K562 (cell line): ENCODE results near the gene EPB41L2. TPM values are rescaled to one million over a fixed set of nuclear protein-coding genes. Genes with fewer than 3 reads are reported as not detected.

Experiments
- ATAC-seq: fragments of 200-7000 bp; cut with Tn5 transposase; 3 replicates; pipeline ENCODE4 v1.9.1; 2020; ENCODE audit warnings: moderate library complexity
- BruUV-seq: library from RNA; stranded (reverse); fragments of 400-500 nt; replicated peaks from 2 replicates; lab custom pipeline; 2021; lab: Mats Ljungman, UMichigan
- CTCF ChIA-PET: fragments of 300-600 bp; formaldehyde crosslinking; extraction: SDS; loops from one replicate; lab custom pipeline; 2021; ENCODE audit warnings: low intra/inter-chr PET ratio; lab: Yijun Ruan, JAX
- POLR2A ChIA-PET: fragments of 300-600, 350-650 bp; sonication (Branson Sonifier 250); formaldehyde crosslinking; extraction: SDS; loops from one replicate; lab custom pipeline; 2021; ENCODE audit warnings: antibody characterized with exemption, inconsistent platforms; lab: Yijun Ruan, JAX
- DNase-seq, 4 experiments: peaks; one replicate each; pipeline versions ENCODE4 v3.0.0 to v3.0.0-alpha.2; 2011 to 2018; ENCODE audit warnings: low spot score in 3 of 4, mixed read lengths in 3 of 4; ENCODE audit errors: extremely low read depth in 1 of 4
- FAIRE-seq: peaks from 2 replicates; lab custom pipeline; 2011; peaks lifted over from hg19 to GRCh38; lab: Jason Lieb, UNC
- H2AFZ ChIP-seq: 2 replicates; pipeline ENCODE4 v1.6.0; 2011; ENCODE audit warnings: low read depth, low read length, control low read depth, inconsistent platforms
- H3K27ac ChIP-seq: fragments of 200-600 bp; 3 replicates; pipeline ENCODE4 v1.8.0; 2011; ENCODE audit warnings: low read depth, mild to moderate bottlenecking, control low read depth, inconsistent platforms, low read length, moderate library complexity, mixed read lengths; ENCODE audit errors: extremely low read depth
- H3K27me3 ChIP-seq, 2 experiments: fragments of 300-600 bp in 1 of 2; 2 replicates in 1 of 2; 3 replicates in 1 of 2; pipeline versions ENCODE4 v1.6.0 to v1.8.0; 2011; ENCODE audit warnings: inconsistent platforms in 2 of 2, low read length in 2 of 2, mild to moderate bottlenecking in 1 of 2, mixed read lengths in 1 of 2, moderate library complexity in 1 of 2; ENCODE audit not compliant: control insufficient read depth in 2 of 2, insufficient read depth in 2 of 2
- H3K36me3 ChIP-seq: fragments of 300-600 bp; 3 replicates; pipeline ENCODE4 v1.8.0; 2011; ENCODE audit warnings: mild to moderate bottlenecking, low read length, inconsistent platforms; ENCODE audit not compliant: control insufficient read depth, insufficient read depth
- H3K4me1 ChIP-seq, 2 experiments: fragments of 200-600 bp in 1 of 2; replicated peaks in 1 of 2; 2 replicates in 1 of 2; 3 replicates in 1 of 2; pipeline versions ENCODE4 v1.5.1 to v1.8.0; 2011; ENCODE audit warnings: inconsistent platforms in 2 of 2, low read length in 2 of 2, mild to moderate bottlenecking in 1 of 2, mixed read lengths in 1 of 2, moderate library complexity in 1 of 2; ENCODE audit not compliant: control insufficient read depth in 2 of 2, insufficient read depth in 2 of 2
- H3K4me2 ChIP-seq: 2 replicates; pipeline ENCODE4 v1.6.1; 2011; ENCODE audit warnings: low read length, control low read depth, inconsistent platforms, mixed read lengths; ENCODE audit not compliant: insufficient read depth
- H3K4me3 ChIP-seq: fragments of 200-600 bp; sonication (generic), shearing (Covaris generic); 2 replicates; pipeline ENCODE4 v1.5.1; 2016; ENCODE audit warnings: control low read depth, inconsistent platforms
- H3K79me2 ChIP-seq: fragments of 200-600 bp; 3 replicates; pipeline ENCODE4 v1.8.0; 2011; ENCODE audit warnings: low read length, inconsistent platforms; ENCODE audit not compliant: control insufficient read depth, insufficient read depth
- H3K9ac ChIP-seq, 2 experiments: 2 replicates each; pipeline versions ENCODE4 v1.6.0 to v1.6.1; 2011; ENCODE audit warnings: low read depth in 2 of 2, low read length in 2 of 2, control low read depth in 1 of 2, inconsistent platforms in 1 of 2, mild to moderate bottlenecking in 1 of 2, mixed read lengths in 1 of 2; ENCODE audit not compliant: insufficient read depth in 1 of 2
- H3K9me1 ChIP-seq: one replicate; pipeline ENCODE4 v1.6.0; 2011; ENCODE audit warnings: inconsistent platforms, mild to moderate bottlenecking, low read length, moderate library complexity; ENCODE audit not compliant: control insufficient read depth, insufficient read depth
- H3K9me3 ChIP-seq: replicated peaks from 2 replicates; pipeline ENCODE4 v1.5.1; 2011; ENCODE audit warnings: low read depth, low read length, inconsistent platforms; ENCODE audit not compliant: control insufficient read depth, insufficient read depth
- H4K20me1 ChIP-seq: replicated peaks from 2 replicates; pipeline ENCODE4 v1.6.1; 2011; ENCODE audit warnings: low read length, inconsistent platforms, mixed read lengths; ENCODE audit not compliant: control insufficient read depth, insufficient read depth
- BRD4 ChIP-seq: fragments of 200-600 bp; sonication (generic); IDR thresholded peaks from 2 replicates; pipeline ENCODE4 v1.6.1; 2017; ENCODE audit warnings: inconsistent platforms
- CBX8 ChIP-seq: fragments of 200-600 bp; sonication (generic); IDR thresholded peaks from 2 replicates; pipeline ENCODE4 v1.6.1; 2012; ENCODE audit warnings: borderline replicate concordance, mixed run types, low read depth, mild to moderate bottlenecking, moderate library complexity, mixed read lengths, low read length, control low read depth, inconsistent platforms; ENCODE audit not compliant: poor library complexity, severe bottlenecking; ENCODE audit errors: extremely low read depth
- GATAD2B ChIP-seq: fragments of 450-650 bp; IDR thresholded peaks from 2 replicates; pipeline ENCODE4 v1.6.1; 2017; ENCODE audit warnings: mild to moderate bottlenecking, borderline replicate concordance
- ILF3 ChIP-seq: fragments of 450-650 bp; IDR thresholded peaks from 2 replicates; pipeline ENCODE4 v1.6.1; 2018; ENCODE audit warnings: antibody characterized with exemption, mild to moderate bottlenecking, moderate library complexity, borderline replicate concordance
- ILK ChIP-seq: fragments of 450-650 bp; IDR thresholded peaks from 2 replicates; pipeline ENCODE4 v1.6.1; 2016; ENCODE audit warnings: missing genetic modification characterization, low read depth, mild to moderate bottlenecking, missing compliant biosample characterization, moderate library complexity, borderline replicate concordance
- MNT ChIP-seq, 2 experiments: fragments of 450-650 bp; conservative IDR thresholded peaks; 2 replicates each; pipeline ENCODE4 v1.6.1; 2017; ENCODE audit warnings: mild to moderate bottlenecking in 2 of 2, moderate library complexity in 2 of 2
- NR2C1 ChIP-seq, 2 experiments: fragments of 450-650 bp; IDR thresholded peaks; 2 replicates each; pipeline ENCODE4 v1.6.1; 2017; ENCODE audit warnings: mild to moderate bottlenecking in 2 of 2, antibody characterized with exemption in 1 of 2, inconsistent platforms in 1 of 2, missing compliant biosample characterization in 1 of 2, missing genetic modification characterization in 1 of 2
- PML ChIP-seq: IDR thresholded peaks from 2 replicates; pipeline ENCODE4 v1.6.1; 2012; ENCODE audit warnings: low read length, inconsistent platforms
- RBFOX2 ChIP-seq: fragments of 200-400 bp; formaldehyde crosslinking; IDR thresholded peaks from 2 replicates; pipeline ENCODE4 v1.6.1; 2017; ENCODE audit warnings: low read depth, mild to moderate bottlenecking, low read length, moderate library complexity
- TFAM ChIP-seq: fragments of 250-450 bp; sonication (Bioruptor Pico); conservative IDR thresholded peaks from 2 replicates; pipeline ENCODE4 v1.5.0; 2021; ENCODE audit warnings: mild to moderate bottlenecking, moderate library complexity
- TRIM24 ChIP-seq, 2 experiments: fragments of 450-650 bp; IDR thresholded peaks; 2 replicates each; pipeline ENCODE4 v1.6.1; 2016
- ZNF280B ChIP-seq: fragments of 250-450 bp; sonication (Bioruptor Pico); IDR thresholded peaks from 2 replicates; pipeline ENCODE4 v1.5.1; 2021; ENCODE audit warnings: mild to moderate bottlenecking
- WGBS: fragments of 100-300 bp; shearing (Covaris generic); methylation state at CpG from one replicate; pipeline ENCODE4 v1.1.6; 2016; ENCODE audit warnings: low coverage, mixed read lengths; ENCODE audit not compliant: insufficient coverage; ENCODE audit errors: missing lambda C conversion rate; 5-methylcytosine and 5-hydroxymethylcytosine counted together
- in situ Hi-C: fragments of 300-500 bp; cut with MboI; formaldehyde crosslinking; loops from 4 replicates; pipeline ENCODE4 v1.15.0; 2018; ENCODE audit warnings: inconsistent platforms, mixed read lengths
- intact Hi-C: fragments of 100-400 bp; cut with micrococcal nuclease; formaldehyde crosslinking; loops from 2 replicates; pipeline ENCODE4 v1.14.2; 2022
- polyA plus RNA-seq, 8 experiments: library from polyadenylated mRNA; depleted of rRNA in 4 of 8; stranded (reverse) in 5 of 8; unstranded in 3 of 8; fragments of >200 nt; fragmentation: Nextera tagmentation in 2 of 8; fragmentation: Illumina TruSeq in 1 of 8; extraction: Ambion mirVana in 2 of 8; extraction: Trizol in 1 of 8; gene quantifications; 2 replicates each; pipeline versions ENCODE4 v1.2.1 to v1.2.3, GENCODE V29; 2011 to 2014; ENCODE audit warnings: inconsistent platforms in 1 of 8, missing spikeins in 1 of 8
- total RNA-seq, 7 experiments: library from RNA; depleted of rRNA in 6 of 7; stranded (reverse); fragments of >200 nt in 6 of 7; fragmentation: Illumina TruSeq in 2 of 7; extraction: Trizol in 2 of 7; gene quantifications; 2 replicates each; pipeline versions ENCODE4 v1.2.1 to v1.2.3, GENCODE V29; 2011 to 2021; ENCODE audit warnings: low replicate concordance in 1 of 7

Gene EPB41L2
- total and polyA plus RNA-seq, 9 of the 15 experiments (the other 6 are each of a cell fraction or from before 2014, with no cell fraction given), result 5.1 to 53.6 (median 25.0) TPM

GRCh38 chr6:130934848-130935585 lies 128.0 kb downstream of the EPB41L2 start:
- CTCF ChIA-PET, result no interaction called here
- Histone ChIP-seq H3K9me3 (no peaks in the 10 kb centered on the region), H3K4me3 (no peak overlapping the region), H3K4me2 (no peak overlapping the region)
- intact Hi-C loops, result no loop called here
- TF ChIP-seq ILK (tag) (no peak), TFAM (CRISPR knock-in tag) (no peak)
- TF ChIP-seq, all 486 proteins: peak for 0
- H2AFZ ChIP-seq, result no peak overlapping the region
- H3K36me3 ChIP-seq, result no peaks in the 10 kb centered on the region
- H3K27me3 ChIP-seq, result no peaks in the 10 kb centered on the region
- H4K20me1 ChIP-seq, result no peaks in the 10 kb centered on the region
- no peak for DNase-seq
- H3K9me1 ChIP-seq, result no peaks in the 10 kb centered on the region
- 17% methylated on average over 4 of the region's 4 CpGs for WGBS
- no peaks in the 10 kb centered on the region; a peak in 1 of 5 replicates for H3K4me1 ChIP-seq
- BruUV-seq, result no TSS peak
- in situ Hi-C loops, result no loop called here
- no peak for FAIRE-seq
- POLR2A ChIA-PET, result no interaction called here
- H3K27ac ChIP-seq, result no peak overlapping the region
- no peak overlapping the region for H3K9ac ChIP-seq
- ATAC-seq, result no peak
- no peaks in the 10 kb centered on the region for H3K79me2 ChIP-seq

- H3K27me3 ChIP-seq, result no peaks in the 10 kb centered on the region
- H4K20me1 ChIP-seq, result no peaks in the 10 kb centered on the region
- H3K36me3 ChIP-seq, result no peaks in the 10 kb centered on the region
- DNase-seq, result no peak
- H3K9ac ChIP-seq, result no peak overlapping the region
- H3K4me3 ChIP-seq, result no peak overlapping the region
- no TSS peak for BruUV-seq
- WGBS, result 18% methylated on average over 6 of the region's 6 CpGs
- H3K9me1 ChIP-seq, result no peaks in the 10 kb centered on the region
- in situ Hi-C loops (no loop called here), intact Hi-C loops (no loop called here)
- no peak overlapping the region for H2AFZ ChIP-seq
- H3K4me1 ChIP-seq, result no peaks in the 10 kb centered on the region; a peak in 1 of 5 replicates
- ChIA-PET POLR2A (no interaction called here), CTCF (no interaction called here)
- FAIRE-seq, result no peak
- H3K4me2 ChIP-seq, result no peak overlapping the region
- no peak overlapping the region for H3K27ac ChIP-seq
- ATAC-seq, result no peak; the same call in 2 of the 3 replicates
- no peaks in the 10 kb centered on the region for H3K79me2 ChIP-seq
- no peaks in the 10 kb centered on the region for H3K9me3 ChIP-seq
- TF ChIP-seq MNT (conservative IDR thresholded peaks at IDR 0.05), result no peak
- no peak for TF ChIP-seq RBFOX2
- no peak for TF ChIP-seq ZNF280B
- TF ChIP-seq CBX8, result no peak
- TF ChIP-seq NR2C1 (IDR thresholded peaks at IDR 0.05), result no peak
- no peak for TF ChIP-seq NR2C1 (tag; IDR thresholded peaks at IDR 0.05)
- no peak for TF ChIP-seq GATAD2B
- TF ChIP-seq PML, result no peak
- no peak for TF ChIP-seq TRIM24 (IDR thresholded peaks at IDR 0.05)
- no peak for TF ChIP-seq ILF3
- TF ChIP-seq BRD4, result no peak
These were observed 129.3 kb downstream of the EPB41L2 start for GRCh38 chr6:130933712-130934200.
